Peyer's patch (tissue), 4 donors: ENCODE results near the gene ATPAF2. TPM values are rescaled to one million over a fixed set of nuclear protein-coding genes. Genes with fewer than 3 reads are reported as not detected.

ENCODE experiments used
- DNase-seq, 3 donors: peaks; one replicate each; pipeline ENCODE4 v3.0.0-alpha.2; 2017 to 2019
- H3K27ac ChIP-seq, 4 donors: fragments of 200-600 bp; sonication (generic); one replicate each; pipeline ENCODE4 v1.5.1; 2016 to 2019
- H3K27me3 ChIP-seq, 2 donors: fragments of 200-600 bp; sonication (generic); one replicate each; pipeline ENCODE4 v1.5.1; 2019
- H3K36me3 ChIP-seq, 3 donors: fragments of 200-600 bp; sonication (generic); one replicate each; pipeline ENCODE4 v1.5.1; 2016 to 2019
- H3K4me1 ChIP-seq, 4 donors: fragments of 200-600 bp; sonication (generic); one replicate each; pipeline ENCODE4 v1.5.1; 2016 to 2019
- H3K4me3 ChIP-seq, 4 donors: fragments of 200-600 bp; sonication (generic); 1 replicate in 3 of 4; 2 replicates in 1 of 4; pipeline ENCODE4 v1.5.1; 2016 to 2019; ENCODE audit warnings: mild to moderate bottlenecking in 1 of 4
- H3K9me3 ChIP-seq, 4 donors: fragments of 200-600 bp; sonication (generic); one replicate each; pipeline ENCODE4 v1.5.1; 2016 to 2019; ENCODE audit warnings: mild to moderate bottlenecking in 1 of 4
- CTCF ChIP-seq, 6 experiments: fragments of 450-650 bp in 4 of 6; fragments of 200-600 bp in 2 of 6; sonication (generic) in 1 of 6; IDR thresholded peaks; one replicate each; pipeline ENCODE4 v1.5.1; 2017 to 2019; ENCODE audit warnings: antibody characterized with exemption in 6 of 6, mild to moderate bottlenecking in 3 of 6, moderate library complexity in 1 of 6
- POLR2A ChIP-seq, 2 donors: fragments of 450-650 bp; IDR thresholded peaks; one replicate each; pipeline ENCODE4 v1.5.1; 2017; ENCODE audit warnings: antibody characterized with exemption in 2 of 2, mild to moderate bottlenecking in 2 of 2, moderate library complexity in 2 of 2
- total RNA-seq, 4 donors: library from RNA; depleted of rRNA; stranded (reverse); fragments of >200 nt; gene quantifications; one replicate each; pipeline ENCODE4 v1.1.0, GENCODE V29; 2016

ATPAF2 gene
- total RNA-seq, 4 donors from 2014 or later = 9.8 to 60.2 (median 29.7) TPM

GRCh38 chr17:18040261-18040858, 1.4 kb upstream of the ATPAF2 start:
- Histone ChIP-seq H3K27me3 (no peaks in the 10 kb centered on the region), H3K36me3 (no peaks in the 10 kb centered on the region), H3K4me1 (peaks cover 0 to 35% (median 14%) of the 10 kb centered on the region in 4 donors), H3K9me3 (no peaks in the 10 kb centered on the region), H3K4me3 (peak overlapping the region; percentile 87 to 97 (median 93)), H3K27ac (peak overlapping the region in 2 of 4 donors; percentile 81 to 88)
- no peak for DNase-seq
- no peak for TF ChIP-seq POLR2A (IDR thresholded peaks at IDR 0.05)
- no peak for TF ChIP-seq CTCF (IDR thresholded peaks at IDR 0.05)

GRCh38 chr17:18039535-18040260, 730 bp upstream of the ATPAF2 start:
- TF ChIP-seq POLR2A (IDR thresholded peaks at IDR 0.05) = no peak
- no peak for TF ChIP-seq CTCF (IDR thresholded peaks at IDR 0.05)
- no peaks in the 10 kb centered on the region for H3K27me3 ChIP-seq
- peak in 2 of 3 donors; percentile 18 to 67 for DNase-seq
- H3K27ac ChIP-seq = peak overlapping the region; percentile 81 to 88 (median 84)
- H3K36me3 ChIP-seq = no peaks in the 10 kb centered on the region
- H3K4me3 ChIP-seq = peak overlapping the region; percentile 87 to 97 (median 93)
- peaks cover 0 to 35% (median 14%) of the 10 kb centered on the region in 4 donors for H3K4me1 ChIP-seq
- H3K9me3 ChIP-seq = no peaks in the 10 kb centered on the region

- DNase-seq = no peak
- no peaks in the 10 kb centered on the region for H3K36me3 ChIP-seq
- H3K9me3 ChIP-seq = no peaks in the 10 kb centered on the region
- no peaks in the 10 kb centered on the region for H3K27me3 ChIP-seq
- peak overlapping the region; percentile 62 to 88 (median 80) for H3K27ac ChIP-seq
- peak overlapping the region; percentile 87 to 97 (median 93) for H3K4me3 ChIP-seq
- peaks cover 0 to 35% (median 14%) of the 10 kb centered on the region in 4 donors for H3K4me1 ChIP-seq
- TF ChIP-seq CTCF (IDR thresholded peaks at IDR 0.05) (no peak), POLR2A (IDR thresholded peaks at IDR 0.05) (no peak)
These were observed 668 bp downstream of the ATPAF2 start for GRCh38 chr17:18038149-18038850.

- H3K27ac ChIP-seq = peak overlapping the region in 1 of 4 donors; percentile 88
- no peak overlapping the region for H3K4me3 ChIP-seq
- H3K36me3 ChIP-seq = no peaks in the 10 kb centered on the region
- peaks cover 0 to 35% (median 14%) of the 10 kb centered on the region in 4 donors for H3K4me1 ChIP-seq
- no peaks in the 10 kb centered on the region for H3K9me3 ChIP-seq
- H3K27me3 ChIP-seq = no peaks in the 10 kb centered on the region
- DNase-seq = no peak
- TF ChIP-seq POLR2A (IDR thresholded peaks at IDR 0.05) (no peak), CTCF (IDR thresholded peaks at IDR 0.05) (no peak)
These were observed 1.5 kb downstream of the ATPAF2 start for GRCh38 chr17:18037486-18037885.

GRCh38 chr17:18035704-18036103, 3.3 kb downstream of the ATPAF2 start:
- DNase-seq = no peak
- TF ChIP-seq POLR2A (IDR thresholded peaks at IDR 0.05) = no peak
- TF ChIP-seq CTCF (IDR thresholded peaks at IDR 0.05) = no peak
- Histone ChIP-seq H3K27ac (no peak overlapping the region), H3K4me1 (peaks cover 0 to 24% (median 14%) of the 10 kb centered on the region in 4 donors), H3K36me3 (no peaks in the 10 kb centered on the region), H3K4me3 (no peak overlapping the region), H3K9me3 (no peaks in the 10 kb centered on the region), H3K27me3 (no peaks in the 10 kb centered on the region)
